Panc1 (cell line): ENCODE data around the gene NRP1. TPM values are rescaled to one million over a fixed set of nuclear protein-coding genes. Genes with fewer than 3 reads are reported as not detected.

Experiments
- ATAC-seq: fragments of 200-7000 bp; cut with Tn5 transposase; 2 replicates; pipeline ENCODE4 v1.9.1; 2020; ENCODE audit warnings: mild to moderate bottlenecking, moderate library complexity
- BruUV-seq: library from RNA; stranded (reverse); fragments of 400-500 nt; replicated peaks from 2 replicates; lab custom pipeline; 2021; lab: Mats Ljungman, UMichigan
- CTCF ChIA-PET: fragments of 300-600 bp; sonication (Branson Sonifier 250); formaldehyde crosslinking; loops from one replicate; lab custom pipeline; 2022; ENCODE audit warnings: antibody characterized with exemption; lab: Charles Lee
- POLR2A ChIA-PET: fragments of 300-600 bp; sonication (Branson Sonifier 250); formaldehyde crosslinking; loops from one replicate; lab custom pipeline; 2022; ENCODE audit warnings: antibody characterized with exemption; lab: Charles Lee
- DNase-seq: peaks from one replicate; pipeline ENCODE4 v3.0.0-alpha.2; 2010; ENCODE audit warnings: low read depth, low spot score
- H3K27ac ChIP-seq: 2 replicates; pipeline ENCODE4 v1.5.1; 2011; ENCODE audit warnings: mild to moderate bottlenecking, low read length, inconsistent platforms
- H3K27me3 ChIP-seq: fragments of 200-500 bp; sonication (Bioruptor generic); 2 replicates; pipeline ENCODE4 v1.6.0; 2014; ENCODE audit warnings: low read length, inconsistent platforms; ENCODE audit not compliant: control insufficient read depth, insufficient read depth
- H3K36me3 ChIP-seq: fragments of 200-500 bp; sonication (Bioruptor generic); 2 replicates; pipeline ENCODE4 v1.5.1; 2014; ENCODE audit warnings: inconsistent platforms, mild to moderate bottlenecking, low read length, moderate library complexity; ENCODE audit not compliant: control insufficient read depth, insufficient read depth
- H3K4me1 ChIP-seq: 2 replicates; pipeline ENCODE4 v1.5.1; 2011; ENCODE audit warnings: inconsistent platforms, mild to moderate bottlenecking, low read length, moderate library complexity; ENCODE audit not compliant: control insufficient read depth, insufficient read depth
- H3K4me3 ChIP-seq, 2 experiments: 2 replicates each; pipeline ENCODE4 v1.5.1; 2011 to 2012; ENCODE audit warnings: low read depth in 2 of 2, low read length in 2 of 2, mild to moderate bottlenecking in 2 of 2, inconsistent platforms in 1 of 2, moderate library complexity in 1 of 2
- H3K9me3 ChIP-seq: fragments of 200-500 bp; sonication (Bioruptor generic); 2 replicates; pipeline ENCODE4 v1.5.1; 2014; ENCODE audit warnings: low read depth, mild to moderate bottlenecking, inconsistent platforms, low read length, moderate library complexity; ENCODE audit not compliant: control insufficient read depth, insufficient read depth
- CTCF ChIP-seq: fragments of 450-650 bp; IDR thresholded peaks from 2 replicates; pipeline ENCODE4 v1.5.1; 2017; ENCODE audit warnings: mild to moderate bottlenecking
- POLR2AphosphoS5 ChIP-seq: IDR thresholded peaks from 2 replicates; pipeline ENCODE4 v1.6.1; 2012; ENCODE audit warnings: mild to moderate bottlenecking, low read depth, low read length, moderate library complexity
- REST ChIP-seq, 2 experiments: IDR thresholded peaks; 2 replicates each; pipeline ENCODE4 v1.6.1; 2011 to 2012; ENCODE audit warnings: low read depth in 2 of 2, control low read depth in 1 of 2, low read length in 1 of 2, mild to moderate bottlenecking in 1 of 2, moderate library complexity in 1 of 2; ENCODE audit not compliant: insufficient read depth in 1 of 2
- SIN3A ChIP-seq: IDR thresholded peaks from 2 replicates; pipeline ENCODE4 v1.6.1; 2012; ENCODE audit warnings: low read depth, mild to moderate bottlenecking, low read length, moderate library complexity, borderline replicate concordance; ENCODE audit not compliant: insufficient read depth
- TCF7L2 ChIP-seq: IDR thresholded peaks from 2 replicates; pipeline ENCODE4 v1.6.1; 2011; ENCODE audit warnings: mild to moderate bottlenecking, low read depth, low read length, inconsistent platforms
- in situ Hi-C: cut with HindIII; loops from 2 replicates; pipeline ENCODE4 v1.10.0; 2016; ENCODE audit warnings: low sequenced_read_pairs, low pct_unique_long_range_greater_than_20kb
- intact Hi-C: fragments of 100-400 bp; cut with micrococcal nuclease; formaldehyde crosslinking; loops from one replicate; pipeline ENCODE4 v1.10.0; 2022; ENCODE audit not compliant: unreplicated experiment
- total RNA-seq: library from RNA; stranded (reverse); gene quantifications from one replicate; pipeline ENCODE4 v1.2.1, GENCODE V29; 2021; ENCODE audit not compliant: unreplicated experiment

NRP1 gene
- total RNA-seq, 1 experiment from 2014 or later: 93.4 TPM

GRCh38 chr10:33201971-33202370, 132.5 kb downstream of the NRP1 start:
- Histone ChIP-seq H3K4me3 (no peak overlapping the region), H3K9me3 (no peaks in the 10 kb centered on the region), H3K36me3 (peaks cover 2% of the 10 kb centered on the region), H3K27me3 (no peaks in the 10 kb centered on the region), H3K27ac (peak overlapping the region; percentile 76; the same call in 1 of the 2 replicates), H3K4me1 (peaks cover 26% of the 10 kb centered on the region)
- ATAC-seq (no peak), DNase-seq (no peak)
- ChIA-PET CTCF (no interaction called here), POLR2A (no interaction called here)
- intact Hi-C loops: no loop called here
- in situ Hi-C loops: no loop called here
- no peak for TF ChIP-seq CTCF
- TF ChIP-seq REST (IDR thresholded peaks at IDR 0.05; ENCODE audit: insufficient read depth in 1 of 2, low read depth in 2 of 2, low read length in 1 of 2): no peak
- no peak for TF ChIP-seq POLR2AphosphoS5
- no peak for TF ChIP-seq TCF7L2
- TF ChIP-seq SIN3A: no peak
- BruUV-seq: no TSS peak

GRCh38 chr10:33201056-33201780, 133.2 kb downstream of the NRP1 start:
- ATAC-seq (no peak), DNase-seq (no peak)
- Histone ChIP-seq H3K4me3 (no peak overlapping the region), H3K9me3 (no peaks in the 10 kb centered on the region), H3K36me3 (peaks cover 2% of the 10 kb centered on the region), H3K27me3 (no peaks in the 10 kb centered on the region), H3K27ac (peak overlapping the region; percentile 76), H3K4me1 (peaks cover 32% of the 10 kb centered on the region)
- intact Hi-C loops (no loop called here), in situ Hi-C loops (no loop called here)
- ChIA-PET POLR2A (no interaction called here), CTCF (no interaction called here)
- no peak for TF ChIP-seq TCF7L2
- TF ChIP-seq REST (IDR thresholded peaks at IDR 0.05; ENCODE audit: insufficient read depth in 1 of 2, low read depth in 2 of 2, low read length in 1 of 2): no peak
- TF ChIP-seq SIN3A: no peak
- TF ChIP-seq CTCF: no peak
- TF ChIP-seq POLR2AphosphoS5: no peak
- BruUV-seq: no TSS peak
